GM10266 (cell line): Measurements from ENCODE around the gene ALDOC.

Source experiments
- DNase-seq: peaks from one replicate; pipeline ENCODE4 v3.0.0; 2012; ENCODE audit errors: extremely low spot score
- TF ChIP-seq, protein P1 (sequence below): IDR thresholded peaks from 2 replicates; pipeline ENCODE4 v1.5.1; 2012; ENCODE audit warnings: mild to moderate bottlenecking, low read depth; ENCODE audit not compliant: control insufficient read depth, insufficient read depth; ENCODE audit errors: missing control alignments

Gene ALDOC

DNA sequence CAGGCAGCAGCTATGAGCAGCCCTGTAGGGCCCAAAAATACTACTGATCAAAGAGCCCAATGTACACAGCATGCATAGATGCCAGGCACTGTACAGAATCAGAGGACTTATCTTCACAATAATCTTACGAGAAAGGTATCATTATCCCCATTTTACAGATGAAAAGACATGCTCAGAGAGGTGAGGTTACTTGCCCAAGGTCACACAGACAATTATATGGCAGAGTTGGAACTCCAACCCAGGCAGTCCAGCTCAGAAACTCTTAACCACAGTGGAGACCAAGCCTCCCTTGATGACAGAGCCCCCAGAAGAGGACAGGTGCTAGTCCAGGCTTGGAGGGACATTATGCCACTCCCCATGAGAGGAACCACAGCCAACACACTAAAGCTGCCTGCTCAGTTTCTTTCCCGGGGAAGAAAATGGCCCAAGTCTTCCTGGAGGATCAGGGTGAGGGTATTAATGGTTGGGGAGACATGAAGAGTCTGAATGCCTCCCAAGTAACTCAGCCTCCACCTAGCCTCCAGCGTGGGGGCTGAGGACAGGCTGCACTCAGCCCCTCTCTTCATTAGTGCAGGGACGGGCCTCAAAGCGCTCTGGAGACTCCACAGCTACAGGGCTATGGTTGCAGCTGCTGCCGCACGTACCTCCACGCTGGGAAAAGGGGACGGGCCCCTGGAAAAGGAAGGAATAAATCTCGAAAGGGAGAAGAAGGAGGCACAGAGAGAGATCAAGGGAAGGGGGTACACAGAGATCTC is 25.1 kb downstream of the ALDOC start:
- DNase-seq, result peak; percentile 53
- TF ChIP-seq, protein P1, sequence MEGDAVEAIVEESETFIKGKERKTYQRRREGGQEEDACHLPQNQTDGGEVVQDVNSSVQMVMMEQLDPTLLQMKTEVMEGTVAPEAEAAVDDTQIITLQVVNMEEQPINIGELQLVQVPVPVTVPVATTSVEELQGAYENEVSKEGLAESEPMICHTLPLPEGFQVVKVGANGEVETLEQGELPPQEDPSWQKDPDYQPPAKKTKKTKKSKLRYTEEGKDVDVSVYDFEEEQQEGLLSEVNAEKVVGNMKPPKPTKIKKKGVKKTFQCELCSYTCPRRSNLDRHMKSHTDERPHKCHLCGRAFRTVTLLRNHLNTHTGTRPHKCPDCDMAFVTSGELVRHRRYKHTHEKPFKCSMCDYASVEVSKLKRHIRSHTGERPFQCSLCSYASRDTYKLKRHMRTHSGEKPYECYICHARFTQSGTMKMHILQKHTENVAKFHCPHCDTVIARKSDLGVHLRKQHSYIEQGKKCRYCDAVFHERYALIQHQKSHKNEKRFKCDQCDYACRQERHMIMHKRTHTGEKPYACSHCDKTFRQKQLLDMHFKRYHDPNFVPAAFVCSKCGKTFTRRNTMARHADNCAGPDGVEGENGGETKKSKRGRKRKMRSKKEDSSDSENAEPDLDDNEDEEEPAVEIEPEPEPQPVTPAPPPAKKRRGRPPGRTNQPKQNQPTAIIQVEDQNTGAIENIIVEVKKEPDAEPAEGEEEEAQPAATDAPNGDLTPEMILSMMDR, result no peak

DNA sequence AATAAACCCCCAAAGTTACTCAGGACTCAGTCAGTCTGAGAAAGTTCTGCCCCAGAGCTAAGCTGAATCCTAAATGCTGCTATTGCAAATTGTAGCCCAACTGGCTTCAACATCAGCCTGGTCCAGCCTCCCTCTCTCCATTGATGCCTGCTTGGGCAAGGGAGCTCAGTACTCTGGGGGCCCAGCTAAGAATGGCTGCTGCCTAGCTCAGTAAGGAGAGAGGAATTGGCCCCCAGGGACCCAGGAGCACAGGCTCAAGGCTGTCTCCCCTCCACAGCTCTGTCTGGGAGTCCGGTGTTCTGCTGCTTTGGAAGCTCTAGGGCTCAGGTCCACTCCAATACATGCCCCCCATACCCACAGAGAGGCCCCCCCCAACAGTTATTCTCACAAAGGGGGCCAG is 25.8 kb downstream of the ALDOC start:
- TF ChIP-seq, protein P1, result no peak
- DNase-seq, result peak; percentile 17

DNA sequence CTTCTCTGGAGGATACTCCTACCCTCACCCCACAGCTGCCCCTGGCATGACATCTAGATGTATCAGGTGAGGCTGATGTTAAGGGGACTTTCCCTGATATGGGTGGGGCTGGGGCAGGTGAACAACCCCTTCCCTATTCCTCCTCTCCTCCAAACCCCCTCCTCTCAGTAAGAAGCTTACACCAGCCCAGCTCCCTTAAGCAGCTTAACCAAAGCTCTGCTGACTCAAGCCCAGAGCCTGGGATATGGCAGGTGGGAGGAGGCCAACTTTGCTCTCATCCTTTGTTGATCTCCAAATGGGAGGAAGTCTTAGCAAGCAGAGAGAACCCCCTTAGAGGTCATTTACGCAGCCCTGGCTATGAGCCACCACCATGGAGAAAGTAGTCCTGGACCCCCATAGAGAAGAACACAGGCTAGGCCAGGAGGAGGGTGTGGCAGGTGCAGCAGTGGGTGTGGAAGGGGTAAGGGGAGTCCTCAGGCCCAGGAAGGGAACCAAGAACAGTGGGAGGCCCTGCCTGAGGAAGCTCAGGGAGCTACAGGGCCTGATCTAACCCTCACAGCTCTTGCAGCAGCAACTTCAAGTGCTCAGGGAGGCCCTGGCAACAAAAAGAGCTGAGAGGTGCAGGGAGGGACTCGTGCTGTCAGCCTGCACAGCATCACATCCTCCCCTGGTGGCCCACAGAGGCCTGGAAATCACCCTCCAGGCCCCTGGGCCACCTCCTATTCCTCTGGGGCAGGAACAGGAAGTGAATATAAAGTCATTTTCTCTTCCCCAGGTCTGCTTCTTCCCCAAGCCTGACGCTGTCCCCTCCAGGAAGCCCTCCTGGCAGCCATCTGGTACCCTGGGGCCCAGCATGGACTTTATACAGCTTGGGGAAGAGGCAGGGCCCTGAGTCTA is 27.2 kb downstream of the ALDOC start:
- TF ChIP-seq, protein P1, result no peak
- DNase-seq, result peak; percentile 87

DNA sequence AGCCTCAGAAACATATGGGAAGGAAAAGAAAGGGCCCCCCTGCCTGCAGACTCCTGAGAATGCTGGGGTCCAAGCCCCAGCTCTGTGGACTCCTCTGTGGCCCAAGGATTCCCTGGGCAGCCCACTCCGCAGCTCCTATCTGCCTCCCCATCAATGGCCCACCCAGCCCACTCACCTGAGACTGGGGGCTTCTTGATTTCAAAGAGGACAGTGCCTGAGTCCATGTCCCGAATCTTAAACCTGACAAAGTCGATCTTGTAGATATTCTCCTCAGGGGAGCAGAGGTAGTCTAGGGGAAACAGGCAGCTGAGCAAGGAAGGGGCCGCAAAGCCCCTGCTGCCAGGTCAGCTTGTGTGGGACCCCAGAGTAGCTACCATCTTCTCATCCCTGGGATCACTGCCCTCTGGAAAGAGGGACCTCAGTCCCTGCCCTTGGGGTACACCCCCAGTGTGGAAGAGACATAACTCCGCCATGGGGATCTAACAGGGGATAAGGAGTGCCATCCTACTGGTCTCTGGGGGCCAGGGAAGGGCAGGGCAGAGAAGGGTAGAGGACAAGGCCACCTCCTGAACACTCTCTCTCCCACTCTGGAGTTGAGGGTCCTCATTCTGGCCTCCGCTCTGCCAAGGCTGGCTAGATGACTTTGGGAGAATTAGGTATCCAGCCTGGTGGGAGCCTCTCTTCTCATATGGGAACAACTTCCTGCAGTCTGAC is 28.1 kb downstream of the ALDOC start:
- TF ChIP-seq, protein P1, result no peak
- DNase-seq, result no peak

DNA sequence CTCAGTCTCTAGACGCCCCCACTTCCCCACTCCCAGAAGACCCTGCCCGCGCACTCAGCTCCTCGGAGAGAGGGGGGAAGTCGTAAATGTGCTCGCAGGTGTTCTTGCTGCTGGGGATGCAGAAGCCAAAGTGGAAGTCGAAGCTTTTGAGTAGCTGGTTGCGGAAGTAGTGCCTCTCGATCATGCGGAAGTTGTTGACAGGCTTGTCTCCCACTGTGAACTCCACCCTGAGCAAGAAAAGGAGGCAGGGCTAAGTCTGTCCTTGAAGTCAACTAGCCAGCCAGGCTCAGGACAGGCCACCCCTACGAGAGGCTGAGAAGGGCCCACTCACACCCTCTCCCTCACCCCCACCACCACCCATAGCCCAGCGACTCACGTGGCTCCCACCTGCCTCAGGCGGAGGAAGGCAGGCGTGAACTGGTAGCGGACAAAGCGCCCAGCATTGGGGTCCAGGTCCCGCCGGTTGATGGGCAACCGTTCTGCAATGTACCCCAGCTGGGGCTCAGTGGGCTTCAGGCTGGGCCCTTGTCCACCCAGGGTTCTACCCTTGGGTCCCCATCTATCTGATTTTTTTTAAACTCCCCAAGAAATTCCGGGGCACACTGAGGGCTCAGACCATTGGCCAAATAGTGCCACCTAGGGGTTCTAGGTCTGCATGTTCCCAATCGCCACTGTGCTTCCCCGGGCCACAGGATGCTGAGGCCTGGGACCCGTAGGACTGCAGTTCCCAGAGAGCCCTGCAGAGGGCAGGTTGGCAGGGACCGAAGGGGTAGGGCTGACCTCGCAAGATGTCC is 28.9 kb downstream of the ALDOC start:
- DNase-seq, result peak; percentile 86

DNA sequence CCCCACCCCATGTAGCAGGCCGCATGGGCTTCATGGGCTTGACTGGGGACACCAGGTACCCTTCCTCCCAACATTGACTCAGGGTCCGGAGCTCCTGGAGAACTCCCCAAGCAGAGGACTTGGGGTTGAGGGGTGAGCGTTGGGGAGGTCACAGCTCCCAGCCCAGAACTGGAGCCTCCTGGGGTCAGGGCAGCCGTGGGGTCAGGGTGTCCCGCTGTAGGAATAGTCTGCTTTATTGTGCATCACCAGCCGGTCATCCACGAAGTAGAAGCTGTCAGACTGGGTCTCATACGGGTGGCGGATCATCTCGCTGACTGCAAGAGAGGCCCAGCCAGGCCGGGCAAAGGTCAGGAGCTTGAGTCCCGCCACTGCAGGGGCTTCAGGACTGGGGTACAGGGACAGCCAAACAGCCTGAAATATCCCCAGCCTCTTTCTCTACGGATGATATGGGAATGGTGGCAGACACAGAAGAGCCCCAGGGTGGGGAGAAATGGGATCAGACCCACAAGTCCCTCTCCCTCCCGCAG is 29.5 kb downstream of the ALDOC start:
- no peak for DNase-seq
- TF ChIP-seq, protein P1, result no peak

More for the DNA sequence above, 28.9 kb downstream of the ALDOC start:
- TF ChIP-seq, protein P1, result peak; percentile 87
